ENCODE data around the gene SARM1.

The SARM1 gene

DNA sequence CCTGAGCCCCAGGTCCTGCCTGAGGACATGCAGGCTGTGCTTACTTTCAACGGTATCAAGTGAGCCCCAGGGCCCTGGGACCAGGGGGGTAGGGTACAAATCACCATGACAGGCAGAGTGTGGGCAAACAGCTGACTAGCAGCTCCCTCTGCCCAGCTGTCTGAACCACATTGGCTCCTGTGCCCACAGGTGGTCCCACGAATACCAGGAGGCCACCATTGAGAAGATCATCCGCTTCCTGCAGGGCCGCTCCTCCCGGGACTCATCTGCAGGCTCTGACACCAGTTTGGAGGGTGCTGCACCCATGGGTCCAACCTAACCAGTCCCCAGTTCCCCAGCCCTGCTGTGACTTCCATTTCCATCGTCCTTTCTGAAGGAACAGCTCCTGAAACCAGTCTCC, 24.5 kb downstream of the SARM1 start:
- no peak for DNase-seq (ENCODE audit: low read depth)

DNA sequence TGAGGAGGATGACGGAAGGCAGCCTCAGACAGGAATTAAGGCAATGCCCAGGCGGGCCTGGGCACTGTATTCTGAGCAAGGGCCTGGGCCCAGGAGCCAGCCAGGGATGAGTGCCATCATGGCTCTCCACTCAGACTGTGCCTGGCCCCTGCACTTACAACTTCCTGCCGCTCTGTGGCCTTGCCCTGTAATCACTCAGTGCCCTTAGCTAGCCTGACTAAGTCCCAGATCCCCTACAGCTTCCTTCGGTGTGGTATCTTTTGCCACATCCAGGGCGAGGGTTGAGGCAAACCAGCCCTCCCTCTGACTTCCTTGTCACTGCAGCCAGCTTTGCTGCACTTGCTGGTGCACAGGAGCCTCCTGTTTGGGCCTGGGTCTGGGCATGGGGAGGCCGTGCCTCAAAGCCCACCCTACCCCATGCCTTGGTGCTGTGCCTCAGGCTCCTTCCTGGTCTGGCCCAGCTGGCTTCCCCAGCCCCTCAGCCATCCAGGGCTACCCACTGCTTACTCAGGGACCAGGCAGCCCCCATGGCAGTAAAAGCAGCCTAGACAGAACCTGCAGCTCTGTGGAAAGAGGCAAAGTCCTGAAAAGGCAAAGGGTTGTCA, 25.2 kb downstream of the SARM1 start:
- peak; percentile 45 for DNase-seq (ENCODE audit: low read depth)

DNA sequence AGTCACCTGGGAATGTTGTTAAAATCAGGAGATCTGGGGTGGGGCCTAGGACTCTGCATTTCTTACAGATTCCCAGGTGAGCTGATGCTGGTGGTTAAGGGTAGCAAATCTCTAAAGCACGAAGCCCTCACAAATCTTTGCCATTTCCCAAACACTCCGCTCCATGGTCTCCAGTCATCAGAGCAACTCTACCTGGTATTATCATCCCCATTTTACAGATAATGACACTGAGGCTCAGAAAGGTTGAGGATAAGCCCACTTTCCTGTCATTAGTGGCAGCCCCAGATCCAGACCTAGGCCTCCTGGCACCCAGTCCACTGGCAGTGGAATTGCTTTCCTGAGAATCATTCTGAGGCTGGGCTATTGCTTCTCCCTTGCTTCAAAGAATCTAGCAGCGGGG, 25.8 kb downstream of the SARM1 start:
- DNase-seq (ENCODE audit: low read depth): no peak

DNA sequence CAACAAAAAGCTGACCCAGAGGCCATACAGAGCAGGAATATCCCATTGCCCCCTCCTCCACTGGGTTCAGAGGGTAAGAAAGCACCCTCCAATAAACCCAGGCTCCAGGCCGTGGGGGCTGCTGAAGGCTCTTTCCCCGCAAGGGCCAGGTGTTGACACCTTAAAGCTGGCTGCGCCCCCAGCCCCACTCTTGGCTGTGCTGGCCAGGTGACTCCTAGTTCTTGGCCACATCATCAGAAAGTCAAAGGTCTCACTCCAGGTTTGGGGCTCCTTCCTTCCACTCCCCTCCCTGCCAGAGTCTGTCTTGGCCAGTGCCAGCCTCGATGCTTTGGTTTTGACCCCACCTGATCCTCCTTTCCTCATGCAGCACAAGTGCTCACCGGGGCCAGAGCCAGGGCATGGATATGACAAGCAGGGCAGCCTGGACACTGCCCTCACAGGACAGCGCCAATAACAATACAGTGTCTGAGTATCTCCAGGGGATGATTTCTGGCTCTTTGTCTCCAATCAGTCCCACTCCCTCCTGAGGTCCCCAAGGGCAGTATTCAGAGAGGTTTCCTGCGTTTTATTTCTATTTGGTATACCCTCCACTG, 26.3 kb downstream of the SARM1 start:
- DNase-seq (ENCODE audit: low read depth): no peak

DNA sequence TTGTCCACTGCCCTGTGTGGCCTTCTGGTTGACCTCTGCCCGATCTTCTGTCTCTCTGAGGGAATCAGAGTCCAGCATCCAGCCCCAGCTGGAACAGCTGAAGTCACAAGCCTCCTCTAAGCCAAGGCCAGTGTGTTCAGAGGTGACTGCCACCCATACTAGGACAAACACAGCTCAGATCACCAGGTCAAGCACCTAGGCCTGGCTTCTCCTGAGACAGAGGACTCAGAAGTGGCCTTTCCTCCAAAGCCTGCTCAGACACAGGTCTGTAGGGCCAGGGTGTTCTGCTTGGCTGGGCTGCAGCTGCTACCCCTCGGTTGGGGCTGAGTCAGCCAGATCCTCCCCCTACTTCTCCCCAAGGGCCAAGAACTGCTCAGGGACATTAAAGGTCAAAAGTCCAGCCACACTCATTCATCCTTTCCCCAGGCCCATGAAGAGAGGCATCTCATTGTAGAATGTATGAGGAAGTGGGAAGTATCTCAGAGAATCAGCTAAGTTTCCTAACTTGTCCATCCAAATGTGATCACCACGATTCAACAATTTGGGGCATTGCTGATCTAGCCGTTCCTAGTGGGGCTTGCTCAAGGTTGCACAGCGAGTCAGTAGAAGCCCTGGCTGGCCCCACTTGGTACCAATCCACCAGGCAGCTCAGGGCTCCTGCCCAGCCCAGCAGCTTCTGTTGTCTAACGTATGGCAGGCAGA, 26.9 kb downstream of the SARM1 start:
- DNase-seq (ENCODE audit: low read depth): no peak

DNA sequence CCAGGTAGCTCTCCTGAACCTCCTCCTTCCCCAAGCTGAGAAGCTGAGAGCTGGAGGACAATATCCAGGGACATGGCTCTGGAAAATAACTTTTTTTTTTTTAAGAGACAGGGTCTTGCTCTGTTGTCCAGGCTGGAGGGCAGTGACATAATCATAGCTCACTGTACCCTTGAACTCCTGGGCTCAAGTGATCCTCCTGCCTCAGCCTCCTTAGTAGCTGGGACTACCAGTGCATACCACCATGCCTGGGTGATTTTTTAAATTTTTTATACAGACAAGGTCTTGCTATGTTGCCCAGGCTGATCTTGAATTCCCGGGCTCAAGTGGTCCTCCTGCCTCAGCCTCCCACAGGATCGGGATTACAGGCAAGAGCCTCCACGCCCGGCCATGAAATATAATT, 28.3 kb downstream of the SARM1 start:
- DNase-seq (ENCODE audit: low read depth): no peak

DNA sequence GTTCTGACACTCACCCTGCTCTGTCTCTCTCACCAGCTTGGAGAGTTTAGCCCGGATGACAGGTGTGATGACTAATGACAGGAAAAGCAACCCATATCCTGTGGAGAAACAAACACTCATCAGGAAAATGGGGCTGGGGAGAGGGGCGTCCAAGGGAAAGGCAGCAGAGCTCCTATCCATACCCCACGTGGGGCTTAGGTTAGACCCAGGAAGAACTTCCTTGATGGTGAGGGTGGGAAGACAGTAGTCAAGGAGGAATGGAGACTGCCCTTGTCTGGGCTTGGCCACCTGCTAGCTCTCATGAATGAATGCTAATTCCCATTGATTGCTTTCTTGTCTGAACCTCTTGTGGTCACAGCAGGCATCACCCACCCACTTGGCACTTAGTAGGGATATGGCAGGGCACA, 30.7 kb downstream of the SARM1 start:
- DNase-seq (ENCODE audit: low read depth): no peak

DNA sequence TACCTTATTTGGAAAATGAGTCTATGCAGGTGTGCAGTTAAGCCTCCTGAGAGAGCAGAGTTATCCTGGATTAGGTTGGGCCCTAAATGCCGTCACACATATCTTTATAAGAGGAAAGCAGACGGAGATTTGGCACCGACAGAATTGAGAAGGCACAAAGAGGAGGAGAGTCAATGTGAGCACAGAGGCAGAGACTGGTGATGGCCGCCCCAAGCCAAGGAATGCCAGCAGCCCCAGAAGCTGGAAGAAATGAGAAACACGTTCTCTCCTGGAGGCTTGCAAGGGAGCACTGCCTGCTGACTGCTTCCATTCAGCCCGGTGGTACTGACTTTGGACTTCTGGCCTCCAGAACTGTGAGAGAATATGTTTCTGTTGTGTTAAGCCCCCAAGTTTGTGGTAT, 31.4 kb downstream of the SARM1 start:
- no peak for DNase-seq (ENCODE audit: low read depth)

DNA sequence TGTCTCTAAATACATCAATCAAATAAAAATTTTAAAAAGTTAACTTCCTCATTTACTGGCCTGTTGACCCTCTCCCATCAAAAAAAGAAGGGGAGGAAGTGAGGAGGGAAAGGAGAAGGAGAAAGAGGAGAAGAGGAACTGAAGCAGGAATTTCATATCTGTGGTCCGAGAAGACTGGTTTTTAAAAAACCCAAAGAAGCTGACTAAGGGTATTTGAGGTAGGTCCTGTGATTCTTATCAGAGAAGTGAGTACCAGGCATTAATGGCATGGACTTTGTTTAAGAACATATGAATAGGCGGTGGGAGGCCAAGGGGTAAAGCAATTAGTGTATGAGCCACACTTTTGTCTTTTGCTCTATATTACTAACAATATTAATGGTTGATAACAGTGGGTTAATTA, 32.5 kb downstream of the SARM1 start:
- DNase-seq (ENCODE audit: low read depth): no peak

DNA sequence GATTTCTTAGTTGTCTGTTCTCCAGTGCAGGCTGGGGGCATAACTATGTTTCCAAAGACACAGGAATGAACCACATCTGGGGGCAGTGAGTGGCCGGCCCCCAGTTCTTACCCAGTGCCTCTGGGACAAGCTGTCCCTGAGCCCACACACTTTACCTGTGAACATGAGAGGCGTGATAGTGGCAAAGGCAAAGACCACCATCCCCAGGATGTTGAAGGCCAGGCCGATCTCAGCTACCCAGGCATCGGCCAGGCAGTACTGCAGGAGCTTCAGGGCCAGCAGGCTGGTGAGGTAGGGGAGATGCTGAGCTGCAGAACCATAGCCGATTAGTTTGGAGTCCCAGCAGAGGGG, 32.9 kb downstream of the SARM1 start:
- DNase-seq (ENCODE audit: low read depth): no peak

DNA sequence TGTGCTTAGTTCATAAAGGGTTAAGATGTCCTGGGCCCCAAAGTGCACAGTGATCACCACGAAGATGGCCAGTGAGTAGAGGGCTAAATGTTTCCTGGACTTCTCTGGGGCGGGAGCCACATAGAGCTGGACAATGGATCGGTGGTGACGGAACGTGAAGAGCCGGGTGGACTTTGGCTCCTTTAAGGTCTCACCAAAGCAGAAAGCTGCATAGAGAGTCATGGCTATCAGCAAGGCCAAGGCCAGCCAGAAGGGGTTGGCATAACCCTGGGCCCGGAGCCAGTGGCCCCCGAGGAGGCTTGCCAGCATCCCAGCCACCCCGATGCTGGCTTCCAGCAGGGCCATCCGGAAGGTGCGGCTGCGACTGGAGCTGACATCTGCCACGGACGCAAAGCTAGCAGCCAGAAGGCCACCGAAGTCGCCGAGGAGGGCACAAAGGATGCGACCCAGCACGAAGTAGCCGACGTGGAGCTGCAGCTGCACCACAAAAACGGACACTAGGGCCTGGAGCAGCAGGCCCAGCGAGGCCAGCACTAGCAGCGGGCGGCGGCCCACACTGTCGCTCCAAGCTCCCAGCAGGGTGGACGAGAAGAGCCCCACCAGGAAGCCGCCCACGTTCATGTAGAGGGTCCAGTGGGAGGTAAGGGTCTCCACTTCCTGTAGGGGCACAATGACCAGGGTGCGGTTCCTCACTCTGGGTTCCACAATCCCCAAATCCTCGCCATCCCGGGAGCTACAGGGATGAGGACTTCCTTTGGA, 33.5 kb downstream of the SARM1 start:
- no peak for DNase-seq (ENCODE audit: low read depth)

DNA sequence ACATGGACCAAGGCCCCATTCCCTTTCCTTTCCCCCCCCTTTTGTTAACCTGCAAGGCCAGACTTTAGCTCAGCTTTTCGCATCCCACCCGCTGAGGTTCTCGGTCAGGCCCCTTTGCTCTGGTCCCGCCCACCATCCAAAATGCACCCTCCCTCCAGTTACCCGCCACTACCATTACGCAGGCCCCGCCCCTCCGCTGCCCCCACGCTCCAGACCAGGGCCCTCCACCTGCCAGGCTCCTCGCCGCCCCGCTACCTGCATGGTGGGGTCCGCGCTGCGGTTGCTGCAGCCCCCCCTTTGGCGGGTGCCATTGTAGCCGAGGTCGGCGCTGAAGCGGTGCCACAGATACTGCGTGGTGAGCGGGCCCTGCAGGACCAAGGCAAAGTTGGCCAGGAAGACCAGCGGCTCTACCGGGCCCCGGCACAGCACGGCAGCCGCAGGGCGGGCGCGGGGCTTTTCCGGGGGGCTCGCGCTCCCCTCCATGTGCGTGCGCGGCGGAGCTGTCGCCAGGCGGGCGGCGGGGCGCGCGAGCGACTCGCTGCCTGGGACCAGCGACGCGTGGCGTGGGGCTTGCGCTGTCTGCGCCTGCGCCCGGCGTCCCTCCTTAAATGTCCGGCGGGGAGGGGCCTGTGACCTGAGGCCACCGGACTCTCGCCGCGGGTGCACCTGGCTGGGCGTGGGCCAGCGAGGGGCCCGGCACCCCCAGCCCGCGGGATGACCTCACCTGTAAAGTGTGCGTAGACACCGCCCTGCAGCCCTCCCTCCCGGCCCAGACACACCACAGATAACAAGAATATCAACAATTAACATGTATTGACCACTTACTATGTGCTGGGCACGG, 34.4 kb downstream of the SARM1 start, which contains the start of gene SLC46A1:
TSS of gene SLC46A1 (minus strand) at position 581 of the 841 bp plus-strand sequence. CDS start at position 483, 98 bp downstream.
- DNase-seq (ENCODE audit: low read depth): no peak

DNA sequence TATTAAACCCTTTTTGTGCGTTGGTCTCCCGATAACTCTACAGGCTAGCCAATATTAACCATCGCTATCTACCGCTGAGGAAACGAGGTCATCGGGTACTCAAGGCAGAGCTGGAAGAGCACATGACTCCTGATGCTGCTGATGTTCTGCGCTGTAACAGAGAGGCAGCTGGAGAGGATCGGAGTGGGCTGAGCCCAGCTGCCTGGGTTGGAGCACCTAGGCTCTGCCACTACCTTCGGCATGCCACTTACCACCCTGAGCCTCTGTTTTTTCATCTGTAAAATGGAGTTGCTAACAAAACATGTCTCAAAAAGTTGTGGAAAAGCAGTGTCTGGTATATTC, 35.0 kb downstream of the SARM1 start:
- DNase-seq (ENCODE audit: low read depth): no peak

DNA sequence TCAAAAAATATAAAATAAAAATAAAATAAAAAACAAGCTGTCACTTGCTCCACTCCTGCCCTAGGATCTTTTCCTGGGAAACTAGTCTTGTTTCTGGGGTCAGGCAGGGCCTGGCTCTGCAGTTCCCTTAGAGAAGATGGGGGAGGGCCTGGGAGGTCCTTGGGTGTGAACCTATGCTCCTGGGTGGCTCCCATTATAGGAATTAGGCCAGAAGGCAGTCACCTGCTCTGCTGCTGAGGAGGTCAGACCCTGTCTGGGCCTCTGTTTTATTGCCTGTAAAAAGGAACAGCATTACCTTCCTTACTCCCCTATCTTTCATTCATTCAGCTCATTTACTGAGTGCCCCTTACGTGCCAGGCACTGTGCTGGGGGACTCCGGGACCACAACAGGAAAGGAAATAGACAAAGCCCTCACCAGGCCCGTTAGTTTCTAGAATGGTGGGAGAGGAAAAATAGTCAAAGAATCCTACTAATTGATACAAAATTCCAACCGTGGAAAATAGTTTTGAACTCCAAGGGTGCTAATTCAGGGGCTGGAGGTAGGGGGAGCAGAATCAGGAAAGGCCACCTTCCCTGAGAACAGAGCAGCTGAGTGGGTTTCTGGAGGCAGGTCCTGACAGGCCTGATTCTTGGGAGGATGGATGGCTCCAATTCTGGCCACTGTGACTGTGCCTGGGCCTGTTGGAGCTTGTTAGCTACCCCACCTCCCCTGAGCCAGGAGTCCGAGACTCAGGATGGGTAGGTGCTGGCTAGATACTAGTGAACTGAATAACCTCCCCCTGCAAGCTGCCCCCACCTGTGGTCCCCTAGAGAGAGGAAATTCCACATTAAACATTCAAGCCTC, 35.9 kb downstream of the SARM1 start:
- DNase-seq (ENCODE audit: low read depth): no peak

DNA sequence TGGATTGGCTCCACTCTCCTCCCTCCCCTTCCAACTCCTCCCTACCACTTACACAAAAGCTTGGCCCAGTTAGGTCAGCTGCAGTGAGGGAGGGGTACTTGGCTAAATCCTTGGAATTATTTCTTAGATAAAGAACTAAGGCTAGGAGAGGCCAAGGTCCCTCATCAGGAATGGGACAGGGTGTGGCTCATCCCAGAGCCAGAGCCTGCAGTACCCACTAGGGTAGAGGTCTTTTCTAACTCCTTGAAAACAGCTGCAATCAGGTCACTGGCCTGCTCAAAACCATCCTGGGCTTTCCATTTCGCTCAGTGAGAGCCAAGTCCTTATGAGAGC, 36.4 kb downstream of the SARM1 start:
- DNase-seq (ENCODE audit: low read depth): no peak

DNA sequence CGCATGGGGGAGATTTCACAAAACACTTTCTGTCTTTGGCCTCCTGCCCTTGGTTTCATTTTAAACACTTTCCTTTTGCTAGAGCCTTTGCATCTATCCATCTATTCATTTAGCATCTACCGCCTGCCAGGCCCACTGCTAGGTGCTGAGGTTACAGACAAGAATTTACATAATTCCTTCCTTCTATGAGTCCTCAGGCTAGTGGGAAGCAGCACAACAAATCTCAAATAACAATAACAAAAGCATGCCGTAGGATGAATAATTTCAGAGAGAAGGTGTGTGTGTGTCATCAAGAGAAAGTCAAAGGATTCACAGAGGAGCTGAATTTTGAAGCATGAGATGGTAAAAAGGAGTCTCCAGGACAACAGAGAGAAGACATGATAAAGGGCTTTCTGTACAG, 40.6 kb downstream of the SARM1 start:
- DNase-seq (ENCODE audit: low read depth): no peak

DNA sequence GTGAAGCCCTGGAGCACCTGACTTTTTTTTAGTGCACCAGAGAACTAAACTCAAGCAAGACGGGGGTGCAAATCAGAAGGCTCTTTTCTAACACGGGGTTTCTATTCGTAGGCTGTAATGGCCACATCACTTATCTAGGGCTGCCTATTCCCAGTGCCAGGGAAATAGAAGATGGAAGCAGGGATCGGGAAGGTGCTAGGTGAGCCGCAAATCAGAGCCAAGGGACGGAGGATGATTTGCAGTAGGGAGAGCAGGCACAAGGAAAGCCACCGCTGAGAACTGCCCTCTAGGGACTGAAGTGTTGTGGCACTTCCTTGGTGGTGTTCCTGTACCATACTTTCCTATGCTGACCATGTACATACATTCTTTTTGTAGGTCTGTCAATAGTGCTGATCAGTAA, 42.3 kb downstream of the SARM1 start:
- no peak for DNase-seq (ENCODE audit: low read depth)

DNA sequence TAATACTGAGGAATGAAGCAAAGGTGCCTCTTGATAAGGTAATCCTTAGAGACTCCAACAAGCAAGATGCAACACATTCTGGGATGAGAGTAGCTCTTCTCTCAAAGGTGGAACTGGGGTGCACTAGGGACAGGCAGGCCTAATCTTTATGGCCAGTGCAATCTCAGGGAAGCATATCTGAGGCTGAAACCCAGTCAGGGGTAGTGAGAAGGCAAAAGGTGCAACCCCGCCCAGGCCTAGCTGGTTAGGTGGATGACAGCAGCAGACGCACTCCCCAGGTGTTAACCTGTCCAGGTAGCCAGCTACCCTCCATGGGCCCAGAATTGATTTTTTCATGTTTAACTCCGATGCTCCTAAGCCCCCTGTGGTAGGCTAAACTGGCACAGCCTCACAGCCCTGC, 44.4 kb downstream of the SARM1 start:
- no peak for DNase-seq (ENCODE audit: low read depth)

DNA sequence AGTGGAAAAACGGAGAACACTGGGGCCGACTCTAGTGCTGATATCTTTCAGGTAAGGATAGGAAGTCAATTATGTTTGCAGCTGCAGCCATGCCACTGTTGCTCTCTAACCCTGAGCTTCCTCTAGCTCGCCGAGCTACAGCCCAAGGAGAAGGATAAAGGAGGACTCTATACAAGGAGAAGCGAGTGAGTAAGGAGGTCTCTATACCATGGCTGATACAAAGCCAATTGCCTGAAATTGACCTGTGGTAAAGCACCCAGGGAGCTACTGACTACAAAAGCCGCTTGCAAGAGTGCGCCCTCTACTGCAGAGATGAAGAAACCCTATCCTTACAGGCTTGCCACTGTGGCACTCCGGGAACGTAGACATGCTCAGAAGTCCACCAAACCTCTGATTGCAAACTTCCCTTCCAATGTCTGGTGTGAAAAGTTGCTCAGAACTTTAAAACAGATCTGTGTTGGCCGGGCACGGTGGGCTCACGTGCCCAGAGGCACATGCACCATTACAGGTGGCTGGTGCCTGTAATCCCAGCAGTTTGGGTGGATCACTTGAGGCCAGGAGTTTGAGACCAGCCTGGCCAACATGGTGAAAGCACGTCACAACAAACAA, 45.3 kb downstream of the SARM1 start:
- peak; percentile 45 for DNase-seq (ENCODE audit: low read depth)

DNA sequence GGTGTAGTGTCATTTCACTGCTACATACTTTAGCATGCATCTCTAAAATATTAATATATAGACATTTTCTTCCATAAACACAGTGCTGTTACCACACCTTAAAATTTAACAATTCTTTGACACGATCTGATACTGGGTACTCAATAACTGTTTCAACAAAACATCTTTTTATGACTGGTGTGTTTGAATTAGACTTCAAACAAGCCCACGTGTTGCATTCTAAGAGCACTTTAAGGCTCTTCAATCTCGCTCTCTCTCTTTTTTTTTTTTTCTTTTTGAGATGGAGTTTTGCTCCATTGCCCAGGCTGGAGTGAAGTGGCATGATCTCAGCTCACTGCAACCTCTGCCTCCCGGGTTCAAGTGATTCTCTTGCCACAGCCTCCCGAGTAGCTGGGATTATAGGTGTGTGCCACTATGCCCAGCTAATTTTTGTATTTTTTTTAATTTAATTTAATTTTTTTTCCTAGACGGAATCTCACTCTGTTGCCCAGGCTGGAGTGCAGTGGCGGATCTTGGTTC, 50.4 kb downstream of the SARM1 start:
- DNase-seq (ENCODE audit: low read depth): no peak

DNA sequence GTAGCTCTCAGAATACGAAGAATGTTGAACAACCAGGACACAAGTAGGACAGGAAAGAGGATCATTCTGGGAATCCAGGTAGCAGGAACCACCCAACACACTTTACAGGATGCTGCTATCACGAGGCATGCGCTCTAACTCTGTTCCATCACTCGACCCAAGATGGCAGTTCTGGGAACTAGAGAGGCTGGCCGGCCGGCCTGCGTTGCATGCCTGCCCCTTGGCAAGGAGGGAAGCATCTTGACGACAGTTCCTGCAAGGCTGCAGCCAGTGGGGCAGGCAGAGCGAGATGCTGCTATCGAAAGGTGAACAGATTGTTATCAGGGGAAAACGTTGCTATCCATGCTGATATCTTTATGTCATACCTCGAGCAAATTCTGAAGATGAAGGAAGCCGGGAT, 53.7 kb downstream of the SARM1 start:
- no peak for DNase-seq (ENCODE audit: low read depth)
